IMR-90 (cell line): ENCODE measurements around the gene NEURL2.
"Not testable (repeated sequence)": the region's sequence is repeated elsewhere in the genome, so short reads cannot be mapped to it uniquely, and the experiment has no call there.

Experiments used
- CEBPB ChIP-seq: IDR thresholded peaks from 2 replicates; pipeline ENCODE4 v1.6.1; 2012; ENCODE audit warnings: low read depth, low read length, improper control_type of control experiment
- MAFK ChIP-seq: IDR thresholded peaks from 2 replicates; pipeline ENCODE4 v1.6.1; 2012; ENCODE audit warnings: low read depth, low read length, improper control_type of control experiment
- MAZ ChIP-seq: IDR thresholded peaks from 2 replicates; pipeline ENCODE4 v1.6.1; 2012; ENCODE audit warnings: low read depth, mild to moderate bottlenecking, low read length, improper control_type of control experiment, moderate library complexity, borderline replicate concordance
- POLR2A ChIP-seq: IDR thresholded peaks from 2 replicates; pipeline ENCODE4 v1.6.1; 2012; ENCODE audit warnings: mild to moderate bottlenecking, low read depth, low read length
- RAD21 ChIP-seq: IDR thresholded peaks from 2 replicates; pipeline ENCODE4 v1.6.1; 2012; ENCODE audit warnings: low read length, improper control_type of control experiment
- RCOR1 ChIP-seq: IDR thresholded peaks from 2 replicates; pipeline ENCODE4 v1.6.1; 2012; ENCODE audit warnings: mild to moderate bottlenecking, low read length, improper control_type of control experiment; ENCODE audit not compliant: insufficient replicate concordance
- TF ChIP-seq, protein P1 (sequence below): conservative IDR thresholded peaks from 2 replicates; pipeline ENCODE4 v1.5.1; 2012; ENCODE audit warnings: mild to moderate bottlenecking, low read depth, low read length, improper control_type of control experiment

DNA sequence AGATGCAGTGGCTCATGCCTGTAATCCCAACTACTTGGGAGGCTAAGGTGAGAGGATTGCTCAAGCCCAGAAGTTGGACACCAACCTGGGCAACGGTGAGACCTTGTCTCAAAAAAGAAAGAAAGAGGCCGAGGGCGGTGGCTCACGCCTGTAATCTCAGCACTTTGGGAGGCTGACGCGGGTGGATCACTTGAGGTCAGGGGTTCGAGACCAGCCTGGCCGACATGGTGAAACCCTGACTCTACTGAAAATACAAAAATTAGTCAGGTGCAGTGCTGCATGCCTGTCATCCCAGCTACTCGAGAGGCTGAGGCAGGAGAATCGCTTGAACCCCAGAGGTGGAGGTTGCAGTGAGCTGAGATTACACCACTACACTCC is 16.9 kb downstream of the NEURL2 start:
- TF ChIP-seq POLR2A, MAFK, RAD21, MAZ, RCOR1, CEBPB: not testable (repeated sequence)
- TF ChIP-seq, protein P1, sequence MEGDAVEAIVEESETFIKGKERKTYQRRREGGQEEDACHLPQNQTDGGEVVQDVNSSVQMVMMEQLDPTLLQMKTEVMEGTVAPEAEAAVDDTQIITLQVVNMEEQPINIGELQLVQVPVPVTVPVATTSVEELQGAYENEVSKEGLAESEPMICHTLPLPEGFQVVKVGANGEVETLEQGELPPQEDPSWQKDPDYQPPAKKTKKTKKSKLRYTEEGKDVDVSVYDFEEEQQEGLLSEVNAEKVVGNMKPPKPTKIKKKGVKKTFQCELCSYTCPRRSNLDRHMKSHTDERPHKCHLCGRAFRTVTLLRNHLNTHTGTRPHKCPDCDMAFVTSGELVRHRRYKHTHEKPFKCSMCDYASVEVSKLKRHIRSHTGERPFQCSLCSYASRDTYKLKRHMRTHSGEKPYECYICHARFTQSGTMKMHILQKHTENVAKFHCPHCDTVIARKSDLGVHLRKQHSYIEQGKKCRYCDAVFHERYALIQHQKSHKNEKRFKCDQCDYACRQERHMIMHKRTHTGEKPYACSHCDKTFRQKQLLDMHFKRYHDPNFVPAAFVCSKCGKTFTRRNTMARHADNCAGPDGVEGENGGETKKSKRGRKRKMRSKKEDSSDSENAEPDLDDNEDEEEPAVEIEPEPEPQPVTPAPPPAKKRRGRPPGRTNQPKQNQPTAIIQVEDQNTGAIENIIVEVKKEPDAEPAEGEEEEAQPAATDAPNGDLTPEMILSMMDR: not testable (repeated sequence)
